OCI-LY1 (cell line): ENCODE measurements around the gene PTPRE.

ENCODE experiments used
- H2AFZ ChIP-seq: fragments of 200-600 bp; sonication (generic), shearing (Covaris generic); 2 replicates; pipeline ENCODE4 v1.6.0; 2014; ENCODE audit warnings: antibody characterized with exemption, mild to moderate bottlenecking, low read length
- H3F3A ChIP-seq: fragments of 200-600 bp; sonication (generic), shearing (Covaris generic); 2 replicates; pipeline ENCODE4 v1.6.0; 2014; ENCODE audit warnings: mild to moderate bottlenecking, antibody characterized with exemption, low read length, moderate library complexity; ENCODE audit not compliant: insufficient read depth
- H3K27ac ChIP-seq: fragments of 200-600 bp; sonication (generic); 2 replicates; pipeline ENCODE4 v1.5.1; 2014; ENCODE audit warnings: low read length, mixed run types, mild to moderate bottlenecking, low read depth; ENCODE audit not compliant: poor library complexity, severe bottlenecking
- H3K27me3 ChIP-seq: fragments of 200-600 bp; sonication (generic); 2 replicates; pipeline ENCODE4 v1.6.0; 2014; ENCODE audit warnings: antibody characterized with exemption, mild to moderate bottlenecking, low read length, moderate library complexity; ENCODE audit not compliant: insufficient read depth
- H3K36me3 ChIP-seq: fragments of 200-600 bp; sonication (generic); 2 replicates; pipeline ENCODE4 v1.6.1; 2014; ENCODE audit warnings: mild to moderate bottlenecking, antibody characterized with exemption, low read length, moderate library complexity, mixed read lengths; ENCODE audit not compliant: insufficient read depth
- H3K4me1 ChIP-seq: fragments of 200-600 bp; sonication (generic); 2 replicates; pipeline ENCODE4 v1.5.1; 2014; ENCODE audit warnings: mild to moderate bottlenecking, low read length, moderate library complexity; ENCODE audit not compliant: insufficient read depth, severe bottlenecking
- H3K4me2 ChIP-seq: fragments of 200-600 bp; sonication (generic), shearing (Covaris generic); 2 replicates; pipeline ENCODE4 v1.6.1; 2014; ENCODE audit warnings: low read length
- H3K4me3 ChIP-seq: fragments of 200-600 bp; sonication (generic); 2 replicates; pipeline ENCODE4 v1.5.1; 2014; ENCODE audit warnings: low read length, low read depth, mild to moderate bottlenecking, mixed read lengths; ENCODE audit not compliant: poor library complexity, severe bottlenecking
- H3K79me2 ChIP-seq: fragments of 200-600 bp; shearing (Covaris generic); 2 replicates; pipeline ENCODE4 v1.6.1; 2016; ENCODE audit warnings: mixed run types, low read length, mixed read lengths; ENCODE audit not compliant: insufficient read depth
- H3K9ac ChIP-seq: fragments of 200-600 bp; sonication (generic), shearing (Covaris generic); 2 replicates; pipeline ENCODE4 v1.6.1; 2014; ENCODE audit warnings: mild to moderate bottlenecking, low read length, mixed read lengths
- H3K9me2 ChIP-seq: fragments of 200-600 bp; sonication (generic), shearing (Covaris generic); 2 replicates; pipeline ENCODE4 v1.6.1; 2014; ENCODE audit warnings: low read depth, mild to moderate bottlenecking, low read length, mixed read lengths
- H3K9me3 ChIP-seq: fragments of 200-600 bp; shearing (Covaris generic); 2 replicates; pipeline ENCODE4 v1.6.1; 2014; ENCODE audit warnings: low read length, mixed read lengths
- H4K20me1 ChIP-seq: fragments of 200-600 bp; sonication (generic), shearing (Covaris generic); 2 replicates; pipeline ENCODE4 v1.6.0; 2016; ENCODE audit warnings: mild to moderate bottlenecking, low read length; ENCODE audit not compliant: insufficient read depth
- CTCF ChIP-seq: fragments of 200-600 bp; sonication (generic), shearing (Covaris generic); IDR thresholded peaks from 2 replicates; pipeline ENCODE4 v1.5.1; 2017; ENCODE audit warnings: mild to moderate bottlenecking, antibody characterized with exemption, low read length, moderate library complexity, mixed read lengths
- EZH2 ChIP-seq: fragments of 200-600 bp; sonication (generic), shearing (Covaris generic); IDR thresholded peaks from 2 replicates; pipeline ENCODE4 v1.8.0; 2017; ENCODE audit warnings: borderline replicate concordance, mixed run types, mild to moderate bottlenecking, antibody characterized with exemption, low read length, moderate library complexity, mixed read lengths

PTPRE gene

GRCh38 chr10:127906548-127907377 is at the start of gene PTPRE:
TSS of gene PTPRE (plus strand) at chr10:127907103. CDS start at chr10:128040882, 133,779 bp downstream.
- Histone ChIP-seq H3K4me2 (no peak within 1 kb of the TSS), H3K4me3 (no peak within 1 kb of the TSS), H3K27ac (no peak within 1 kb of the TSS), H3K27me3 (no peaks in the 10 kb centered on the region), H3K79me2 (no peaks in the 10 kb centered on the region), H3K9me3 (no peaks in the 10 kb centered on the region), H4K20me1 (no peaks in the 10 kb centered on the region), H3K9me2 (no peaks in the 10 kb centered on the region), H2AFZ (no peak within 1 kb of the TSS), H3F3A (no peaks in the 10 kb centered on the region), H3K9ac (no peak within 1 kb of the TSS), H3K4me1 (no peaks in the 10 kb centered on the region), H3K36me3 (no peaks in the 10 kb centered on the region)
- TF ChIP-seq EZH2 (no peak), CTCF (no peak; the same call in 1 of the 2 replicates)

GRCh38 chr10:127860592-127860991 is 46.3 kb upstream of the PTPRE start:
- no peaks in the 10 kb centered on the region for H3K9me2 ChIP-seq
- H4K20me1 ChIP-seq, result no peaks in the 10 kb centered on the region
- TF ChIP-seq EZH2 (no peak), CTCF (no peak)
- no peak overlapping the region for H2AFZ ChIP-seq
- H3K27me3 ChIP-seq, result no peaks in the 10 kb centered on the region
- H3K9ac ChIP-seq, result no peak overlapping the region
- no peaks in the 10 kb centered on the region for H3F3A ChIP-seq
- no peaks in the 10 kb centered on the region for H3K79me2 ChIP-seq
- H3K36me3 ChIP-seq, result no peaks in the 10 kb centered on the region
- no peaks in the 10 kb centered on the region for H3K9me3 ChIP-seq
- no peak overlapping the region for H3K4me3 ChIP-seq
- no peaks in the 10 kb centered on the region for H3K4me1 ChIP-seq
- no peak overlapping the region for H3K4me2 ChIP-seq
- H3K27ac ChIP-seq, result no peak overlapping the region

- Histone ChIP-seq H3K4me1 (no peaks in the 10 kb centered on the region), H3K9me3 (no peaks in the 10 kb centered on the region), H3K9ac (no peak overlapping the region), H3K9me2 (no peaks in the 10 kb centered on the region), H3F3A (no peaks in the 10 kb centered on the region), H3K4me2 (no peak overlapping the region), H3K4me3 (no peak overlapping the region), H3K27ac (no peak overlapping the region), H3K36me3 (no peaks in the 10 kb centered on the region), H3K27me3 (no peaks in the 10 kb centered on the region), H4K20me1 (no peaks in the 10 kb centered on the region), H2AFZ (no peak overlapping the region), H3K79me2 (no peaks in the 10 kb centered on the region)
- TF ChIP-seq CTCF, result no peak
- TF ChIP-seq EZH2, result no peak
These were observed 43.6 kb upstream of the PTPRE start for GRCh38 chr10:127863231-127863825.
